Activated CD8-positive, alpha-beta memory T cell treated with anti-CD3 and anti-CD28 coated beads, Interleukin-2, amount 50 U/mL, for 24 hours (primary cell): Measurements from ENCODE around the gene COASY.

Experiments used
- DNase-seq: peaks from one replicate; pipeline ENCODE4 v3.0.0-alpha.2; 2020; ENCODE audit errors: extremely low read depth

The COASY gene

GRCh38 chr17:42613699-42614295 lies 51.8 kb downstream of the COASY start:
- no peak for DNase-seq
